HEK293T (cell line): ENCODE data around the gene BCL11A.

Source experiments
- ARNT ChIP-seq: fragments of 450-650 bp; IDR thresholded peaks from 2 replicates; pipeline ENCODE4 v1.6.1; 2017; ENCODE audit warnings: mild to moderate bottlenecking
- FOXA1 ChIP-seq: fragments of 450-650 bp; IDR thresholded peaks from 2 replicates; pipeline ENCODE4 v1.6.1; 2016; ENCODE audit warnings: mild to moderate bottlenecking
- FOXK2 ChIP-seq: fragments of 450-650 bp; IDR thresholded peaks from 2 replicates; pipeline ENCODE4 v1.6.1; 2016; ENCODE audit warnings: mild to moderate bottlenecking
- FOXM1 ChIP-seq: fragments of 450-650 bp; IDR thresholded peaks from 2 replicates; pipeline ENCODE4 v1.6.1; 2017; ENCODE audit warnings: mild to moderate bottlenecking, borderline replicate concordance
- L3MBTL2 ChIP-seq: fragments of 450-650 bp; conservative IDR thresholded peaks from 2 replicates; pipeline ENCODE4 v1.6.1; 2016; ENCODE audit warnings: mild to moderate bottlenecking
- SP1 ChIP-seq: fragments of 450-650 bp; IDR thresholded peaks from 2 replicates; pipeline ENCODE4 v1.6.1; 2017
- TARDBP ChIP-seq: fragments of 450-650 bp; IDR thresholded peaks from 2 replicates; pipeline ENCODE4 v1.6.1; 2016
- TF ChIP-seq, protein P1 (sequence below): fragments of 450-650 bp; IDR thresholded peaks from 2 replicates; pipeline ENCODE4 v1.6.1; 2016

DNA sequence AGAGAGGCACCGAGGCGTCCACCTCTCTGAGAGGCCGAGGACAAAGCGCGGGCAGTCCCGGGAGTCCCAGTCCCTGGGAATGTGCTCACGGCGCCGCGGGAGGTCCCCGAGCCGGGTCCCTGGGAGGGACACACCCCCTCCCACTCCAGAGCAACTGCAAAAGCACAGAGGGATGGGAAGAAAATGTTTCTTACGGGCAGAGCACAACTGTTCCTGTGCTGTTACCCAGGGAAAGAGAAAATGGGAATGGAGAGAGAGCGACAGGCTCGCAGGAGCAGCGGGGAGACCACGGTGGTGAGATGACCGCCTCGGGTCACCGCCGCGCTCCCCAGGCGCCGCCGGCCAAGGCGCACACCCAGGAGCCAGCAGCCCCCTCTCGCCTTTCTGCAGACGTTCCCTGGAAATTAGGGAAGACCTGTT, 1.2 kb upstream of the BCL11A start:
- no peak for TF ChIP-seq FOXK2
- no peak for TF ChIP-seq FOXM1
- no peak for TF ChIP-seq FOXA1
- TF ChIP-seq L3MBTL2: no peak
- TF ChIP-seq SP1: no peak
- no peak for TF ChIP-seq ARNT
- TF ChIP-seq, protein P1, sequence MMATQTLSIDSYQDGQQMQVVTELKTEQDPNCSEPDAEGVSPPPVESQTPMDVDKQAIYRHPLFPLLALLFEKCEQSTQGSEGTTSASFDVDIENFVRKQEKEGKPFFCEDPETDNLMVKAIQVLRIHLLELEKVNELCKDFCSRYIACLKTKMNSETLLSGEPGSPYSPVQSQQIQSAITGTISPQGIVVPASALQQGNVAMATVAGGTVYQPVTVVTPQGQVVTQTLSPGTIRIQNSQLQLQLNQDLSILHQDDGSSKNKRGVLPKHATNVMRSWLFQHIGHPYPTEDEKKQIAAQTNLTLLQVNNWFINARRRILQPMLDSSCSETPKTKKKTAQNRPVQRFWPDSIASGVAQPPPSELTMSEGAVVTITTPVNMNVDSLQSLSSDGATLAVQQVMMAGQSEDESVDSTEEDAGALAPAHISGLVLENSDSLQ: no peak
- no peak for TF ChIP-seq TARDBP
